Bronchial epithelial cell (primary cell): ENCODE measurements around the gene SOCS4. TPM values are rescaled to one million over a fixed set of nuclear protein-coding genes. Genes with fewer than 3 reads are reported as not detected.
A peak's percentile ranks its signal among the peaks of the same experiment; 100 is the strongest.
"Not testable (repeated sequence)": the region's sequence is repeated elsewhere in the genome, so short reads cannot be mapped to it uniquely, and the experiment has no call there.

ENCODE experiments used
- DNase-seq: peaks from one replicate; pipeline ENCODE4 v3.0.0-alpha.2; 2010; ENCODE audit warnings: low read depth
- FAIRE-seq: peaks from 2 replicates; lab custom pipeline; 2011; peaks lifted over from hg19 to GRCh38; lab: Jason Lieb, UNC
- H3K27me3 ChIP-seq: 2 replicates; pipeline ENCODE4 v1.5.1; 2011; ENCODE audit warnings: low read length; ENCODE audit not compliant: control insufficient read depth, insufficient read depth
- H3K36me3 ChIP-seq: 2 replicates; pipeline ENCODE4 v1.5.1; 2011; ENCODE audit warnings: low read length; ENCODE audit not compliant: control insufficient read depth, insufficient read depth
- H3K4me3 ChIP-seq: 2 replicates; pipeline ENCODE4 v1.5.1; 2011; ENCODE audit warnings: mild to moderate bottlenecking, low read depth, low read length, control low read depth
- CTCF ChIP-seq: IDR thresholded peaks from 2 replicates; pipeline ENCODE4 v1.5.1; 2011; ENCODE audit warnings: mild to moderate bottlenecking, moderate library complexity, low read length, control low read depth, inconsistent platforms; ENCODE audit not compliant: insufficient read depth, severe bottlenecking
- total RNA-seq: library from RNA; depleted of rRNA; stranded (reverse); fragments of >200 nt; gene quantifications from 2 replicates; pipeline ENCODE4 v1.2.1, GENCODE V29; 2014

Gene SOCS4
- total RNA-seq, 1 donor from 2014 or later = 10.0 TPM

DNA sequence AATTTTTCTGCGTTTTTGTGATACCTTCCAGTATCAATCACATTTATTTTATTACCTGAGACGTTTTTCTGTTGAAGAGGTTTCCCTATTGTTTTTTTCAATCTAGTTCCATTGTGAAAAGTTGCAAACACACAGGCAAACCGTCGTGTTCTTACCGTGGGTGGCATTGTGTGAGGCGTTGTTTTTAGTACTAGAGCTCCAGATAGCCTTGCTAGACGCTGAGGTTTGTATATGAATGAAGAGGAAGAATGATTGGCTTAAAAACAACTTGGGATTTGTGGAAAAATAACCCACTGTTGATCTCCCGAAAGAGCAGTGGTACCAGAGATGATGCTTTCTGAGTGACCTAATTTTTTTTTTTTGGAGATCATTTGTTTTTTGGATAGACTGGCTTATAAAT lies 1.0 kb downstream of the SOCS4 start:
- no peak for TF ChIP-seq CTCF
- H3K27me3 ChIP-seq = no peaks in the 10 kb centered on the region
- H3K4me3 ChIP-seq = peak overlapping the region; percentile 70
- DNase-seq = no peak
- FAIRE-seq = no peak
- no peaks in the 10 kb centered on the region for H3K36me3 ChIP-seq

DNA sequence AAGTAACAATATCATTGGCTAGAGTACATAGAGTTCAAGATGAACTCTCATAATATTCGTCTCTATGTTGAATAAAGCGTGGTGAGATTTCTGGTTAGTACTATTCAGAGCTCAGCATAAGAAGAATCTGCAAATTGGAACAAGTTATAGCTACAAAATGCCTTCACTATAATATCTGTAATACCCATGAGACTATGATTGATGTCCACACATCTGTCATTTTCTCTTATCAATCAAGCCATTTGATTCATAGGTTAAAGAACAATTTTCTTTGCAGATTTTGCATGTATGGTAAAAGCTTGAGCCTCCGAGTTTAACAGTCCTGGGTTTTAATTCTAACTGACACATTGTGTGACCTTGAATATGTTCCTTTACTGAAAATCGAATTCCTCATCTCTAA lies 1.4 kb downstream of the SOCS4 start:
- FAIRE-seq = no peak
- H3K36me3 ChIP-seq = no peaks in the 10 kb centered on the region
- no peaks in the 10 kb centered on the region for H3K27me3 ChIP-seq
- no peak for DNase-seq
- TF ChIP-seq CTCF = no peak
- H3K4me3 ChIP-seq = peak overlapping the region; percentile 5

GRCh38 chr14:55031190-55031589 lies 4.2 kb downstream of the SOCS4 start:
- no peak for TF ChIP-seq CTCF
- Histone ChIP-seq H3K36me3 (no peaks in the 10 kb centered on the region), H3K27me3 (no peaks in the 10 kb centered on the region), H3K4me3 (no peak overlapping the region)
- FAIRE-seq (no peak), DNase-seq (no peak)

- not testable (repeated sequence) for H3K27me3 ChIP-seq, H3K4me3 ChIP-seq, H3K36me3 ChIP-seq, DNase-seq, FAIRE-seq
These were observed 11.0 kb downstream of the SOCS4 start for GRCh38 chr14:55037995-55038394.

DNA sequence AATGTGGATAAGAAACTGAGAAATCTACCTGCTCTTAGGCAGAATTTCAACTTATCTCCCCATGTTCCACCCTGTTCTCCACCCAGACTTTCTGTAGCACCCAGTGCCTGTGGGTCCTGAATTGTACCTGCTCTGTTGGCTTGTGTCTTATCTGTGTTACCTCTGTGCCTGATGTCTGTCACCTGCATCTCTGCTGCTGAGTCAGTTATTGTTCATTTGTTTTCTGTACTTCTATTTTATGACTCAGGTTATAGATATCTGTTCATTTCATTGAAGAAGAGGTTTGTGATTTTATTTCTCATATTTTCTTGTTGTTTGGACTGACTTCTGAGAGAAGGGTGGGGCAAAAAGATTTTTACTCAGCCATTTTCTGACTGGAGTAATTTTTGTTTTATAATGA lies 11.7 kb downstream of the SOCS4 start:
- Histone ChIP-seq H3K36me3 (peaks cover 3% of the 10 kb centered on the region), H3K4me3 (no peak overlapping the region), H3K27me3 (no peaks in the 10 kb centered on the region)
- FAIRE-seq (no peak), DNase-seq (peak; percentile 72)
- TF ChIP-seq CTCF = no peak

- no peak for FAIRE-seq
- TF ChIP-seq CTCF = no peak
- DNase-seq = no peak
- H3K27me3 ChIP-seq = no peaks in the 10 kb centered on the region
- peaks cover 4% of the 10 kb centered on the region for H3K36me3 ChIP-seq
- H3K4me3 ChIP-seq = no peak overlapping the region
These were observed 16.5 kb downstream of the SOCS4 start for GRCh38 chr14:55043528-55043927.
